ENCODE data around the gene TRMT112. TPM values are rescaled to one million over a fixed set of nuclear protein-coding genes. Genes with fewer than 3 reads are reported as not detected.

TRMT112 gene
- total and polyA plus RNA-seq, 11 donors: 80.0 to 186 (median 107) TPM

DNA sequence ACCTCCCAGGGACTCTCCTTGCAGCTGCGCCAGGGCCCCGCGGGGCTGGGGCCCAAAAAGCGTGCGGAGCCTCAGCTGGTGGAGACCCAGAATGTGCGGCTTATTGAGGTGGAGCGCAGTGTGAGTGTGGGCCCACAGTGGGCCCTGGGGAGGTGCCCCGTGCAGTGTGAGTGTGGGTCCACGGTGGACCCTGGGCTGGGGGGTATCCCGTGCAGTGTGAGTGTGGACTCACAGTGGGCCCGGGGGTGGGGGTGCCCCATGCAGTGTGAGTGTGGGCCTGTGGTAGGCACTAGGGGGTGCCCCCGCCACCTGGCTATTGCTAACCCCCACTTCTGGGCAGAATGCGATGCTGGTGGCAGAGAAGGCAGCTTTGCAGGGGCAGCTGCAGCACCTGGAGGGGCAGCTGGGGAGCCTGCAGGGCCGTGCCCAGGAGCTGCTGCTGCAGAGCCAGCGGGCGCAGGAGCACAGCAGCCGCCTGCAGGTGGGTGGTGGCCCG lies 33.8 kb upstream of the TRMT112 start:
- H3K4me3 ChIP-seq: no peak overlapping the region
- no peak for TF ChIP-seq POLR2A (IDR thresholded peaks at IDR 0.05)
- TF ChIP-seq, protein P1, sequence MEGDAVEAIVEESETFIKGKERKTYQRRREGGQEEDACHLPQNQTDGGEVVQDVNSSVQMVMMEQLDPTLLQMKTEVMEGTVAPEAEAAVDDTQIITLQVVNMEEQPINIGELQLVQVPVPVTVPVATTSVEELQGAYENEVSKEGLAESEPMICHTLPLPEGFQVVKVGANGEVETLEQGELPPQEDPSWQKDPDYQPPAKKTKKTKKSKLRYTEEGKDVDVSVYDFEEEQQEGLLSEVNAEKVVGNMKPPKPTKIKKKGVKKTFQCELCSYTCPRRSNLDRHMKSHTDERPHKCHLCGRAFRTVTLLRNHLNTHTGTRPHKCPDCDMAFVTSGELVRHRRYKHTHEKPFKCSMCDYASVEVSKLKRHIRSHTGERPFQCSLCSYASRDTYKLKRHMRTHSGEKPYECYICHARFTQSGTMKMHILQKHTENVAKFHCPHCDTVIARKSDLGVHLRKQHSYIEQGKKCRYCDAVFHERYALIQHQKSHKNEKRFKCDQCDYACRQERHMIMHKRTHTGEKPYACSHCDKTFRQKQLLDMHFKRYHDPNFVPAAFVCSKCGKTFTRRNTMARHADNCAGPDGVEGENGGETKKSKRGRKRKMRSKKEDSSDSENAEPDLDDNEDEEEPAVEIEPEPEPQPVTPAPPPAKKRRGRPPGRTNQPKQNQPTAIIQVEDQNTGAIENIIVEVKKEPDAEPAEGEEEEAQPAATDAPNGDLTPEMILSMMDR (IDR thresholded peaks at IDR 0.05): no peak
- ATAC-seq: no peak
- H3K9me3 ChIP-seq: no peaks in the 10 kb centered on the region
- peaks cover 0 to 5% (median 0%) of the 10 kb centered on the region in 9 donors for H3K36me3 ChIP-seq
- peaks cover 0 to 19% (median 9%) of the 10 kb centered on the region in 12 donors for H3K4me1 ChIP-seq
- H3K27me3 ChIP-seq: no peaks in the 10 kb centered on the region
- intact Hi-C loops (cut with DNase I): loop anchor here in 2 of 10 donors (5.0 to 10.0 kb wide), 2 partner anchors 34 to 304 kb away; partner anchors contain the start of genes PRDX5 (in 1 of the 2) and TRMT112 (in 1 of the 2)
- 87 to 91% (median 90%) methylated on average over 12 to 18 of the region's 18 CpGs for WGBS, 4 donors
- H3K27ac ChIP-seq: no peak overlapping the region
- DNase-seq: peak in 1 of 5 donors; percentile 25

DNA sequence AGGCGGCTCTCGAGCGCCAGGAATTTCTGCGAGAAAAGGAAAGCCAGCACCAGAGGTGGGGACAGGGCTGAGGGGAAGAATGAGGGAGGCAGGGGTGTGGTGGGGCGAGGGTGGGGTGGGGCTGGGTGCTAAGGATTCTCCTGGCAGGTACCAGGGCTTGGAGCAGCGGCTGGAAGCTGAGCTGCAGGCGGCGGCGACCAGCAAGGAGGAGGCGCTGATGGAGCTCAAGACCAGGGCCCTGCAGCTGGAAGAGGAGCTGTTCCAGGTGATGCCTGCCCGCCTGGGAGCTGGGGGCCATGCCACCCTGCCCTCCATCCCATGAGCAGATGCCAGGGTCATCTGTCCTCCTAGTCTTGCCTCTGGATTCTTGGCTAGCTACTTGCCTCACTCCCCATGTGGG lies 32.0 kb upstream of the TRMT112 start:
- WGBS, 4 donors: 85 to 90% (median 88%) methylated on average over 11 of the region's 11 CpGs
- peaks cover 0 to 16% (median 0%) of the 10 kb centered on the region in 9 donors for H3K36me3 ChIP-seq
- no peaks in the 10 kb centered on the region for H3K9me3 ChIP-seq
- H3K4me3 ChIP-seq: no peak overlapping the region
- intact Hi-C loops (cut with DNase I): no loop called here
- H3K27ac ChIP-seq: no peak overlapping the region
- TF ChIP-seq, protein P1 (IDR thresholded peaks at IDR 0.05): no peak
- TF ChIP-seq POLR2A (IDR thresholded peaks at IDR 0.05): no peak
- DNase-seq (no peak), ATAC-seq (no peak)
- H3K27me3 ChIP-seq: no peaks in the 10 kb centered on the region
- peaks cover 0 to 6% (median 0%) of the 10 kb centered on the region in 12 donors for H3K4me1 ChIP-seq

DNA sequence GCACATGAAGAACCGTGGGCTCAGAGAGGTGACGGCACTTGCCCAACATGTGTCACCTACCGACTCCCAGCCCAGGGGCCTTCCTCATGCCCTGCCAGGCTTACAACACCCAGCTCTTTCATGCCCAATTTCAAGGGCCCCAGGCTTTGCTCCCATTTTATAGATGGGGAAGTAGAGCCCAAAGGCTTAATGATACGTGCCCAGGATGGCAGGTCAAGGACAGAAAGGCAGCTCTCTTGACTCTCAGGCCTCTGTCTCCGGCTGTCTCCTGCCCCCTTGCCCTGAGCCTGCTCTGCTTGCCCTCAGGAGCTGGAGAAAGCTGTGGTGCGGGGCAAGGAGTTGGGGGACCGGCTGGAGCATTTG lies 31.6 kb upstream of the TRMT112 start:
- TF ChIP-seq POLR2A (IDR thresholded peaks at IDR 0.05): no peak
- TF ChIP-seq, protein P1 (IDR thresholded peaks at IDR 0.05): no peak
- no peak for DNase-seq
- Histone ChIP-seq H3K9me3 (no peaks in the 10 kb centered on the region), H3K4me1 (peaks cover 0 to 6% (median 0%) of the 10 kb centered on the region in 12 donors), H3K4me3 (no peak overlapping the region), H3K36me3 (peaks cover 0 to 20% (median 0%) of the 10 kb centered on the region in 9 donors), H3K27ac (no peak overlapping the region), H3K27me3 (no peaks in the 10 kb centered on the region)
- 89 to 92% (median 91%) methylated on average over 7 of the region's 7 CpGs for WGBS, 4 donors
- no peak for ATAC-seq
- intact Hi-C loops (cut with DNase I): no loop called here

DNA sequence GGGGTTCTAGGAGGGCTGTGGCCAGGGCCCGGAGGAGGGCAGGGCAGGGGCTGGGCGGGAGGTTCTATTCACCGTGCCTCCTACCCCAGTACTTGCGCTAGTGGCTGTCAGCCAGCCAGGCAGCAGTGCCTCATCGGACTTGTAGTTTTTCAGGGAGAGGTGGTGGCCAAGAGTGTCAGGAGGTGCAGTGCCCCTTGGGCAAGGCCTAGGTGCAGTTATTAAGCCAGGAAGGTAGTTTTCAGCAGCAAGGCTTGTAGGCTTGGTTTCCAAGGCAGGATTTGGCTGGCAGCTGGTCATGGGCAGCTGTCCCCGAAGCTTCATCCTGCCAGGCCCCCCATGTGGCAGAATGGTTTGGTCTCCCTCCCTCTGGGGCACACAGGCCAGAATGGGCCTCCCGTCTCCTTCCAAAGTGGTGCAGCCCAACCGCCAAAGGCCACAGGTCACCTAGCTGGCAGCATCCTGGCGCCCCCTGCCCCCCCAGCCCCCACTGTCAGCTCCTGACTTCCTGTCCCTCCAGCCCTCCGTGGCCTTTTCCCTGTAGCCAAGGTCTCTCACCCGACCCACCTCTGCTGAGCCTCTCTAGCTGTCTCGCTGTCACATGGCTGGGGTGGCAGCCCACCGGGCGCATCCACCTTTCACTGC lies 31.1 kb upstream of the TRMT112 start:
- intact Hi-C loops (cut with DNase I): no loop called here
- Histone ChIP-seq H3K4me3 (no peak overlapping the region), H3K27ac (no peak overlapping the region), H3K36me3 (peaks cover 0 to 21% (median 0%) of the 10 kb centered on the region in 9 donors), H3K27me3 (no peaks in the 10 kb centered on the region), H3K9me3 (no peaks in the 10 kb centered on the region), H3K4me1 (peaks cover 0 to 6% (median 0%) of the 10 kb centered on the region in 12 donors)
- ATAC-seq (no peak), DNase-seq (no peak)
- 67 to 77% (median 74%) methylated on average over 11 to 14 of the region's 14 CpGs for WGBS, 4 donors
- TF ChIP-seq, protein P1 (IDR thresholded peaks at IDR 0.05): no peak
- TF ChIP-seq POLR2A (IDR thresholded peaks at IDR 0.05): no peak
